Calu3 (cell line): ENCODE results near the gene MAP4K2. TPM values are rescaled to one million over a fixed set of nuclear protein-coding genes. Genes with fewer than 3 reads are reported as not detected.

Experiments
- BruUV-seq: library from RNA; stranded (reverse); fragments of 400-500 nt; replicated peaks from 2 replicates; lab custom pipeline; 2021; lab: Mats Ljungman, UMichigan
- CTCF ChIA-PET: fragments of 300-600 bp; sonication (Branson Sonifier 250); formaldehyde crosslinking; loops from one replicate; lab custom pipeline; 2022; ENCODE audit warnings: antibody characterized with exemption; lab: Charles Lee
- DNase-seq: peaks from one replicate; pipeline ENCODE4 v3.0.0; 2022
- H3K27ac Mint-ChIP-seq: one replicate; pipeline ENCODE4 v1.8.0; 2022; ENCODE audit warnings: mixed read lengths; ENCODE audit not compliant: unreplicated experiment
- H3K27me3 Mint-ChIP-seq: one replicate; pipeline ENCODE4 v1.8.0; 2022; ENCODE audit warnings: mixed read lengths; ENCODE audit not compliant: unreplicated experiment
- H3K36me3 Mint-ChIP-seq: one replicate; pipeline ENCODE4 v1.8.0; 2022; ENCODE audit warnings: mild to moderate bottlenecking, moderate library complexity, mixed read lengths; ENCODE audit not compliant: insufficient read depth, unreplicated experiment
- H3K4me1 Mint-ChIP-seq: one replicate; pipeline ENCODE4 v1.8.0; 2022; ENCODE audit warnings: mild to moderate bottlenecking, low read depth, mixed read lengths; ENCODE audit not compliant: unreplicated experiment
- H3K4me3 Mint-ChIP-seq: one replicate; pipeline ENCODE4 v1.8.0; 2022; ENCODE audit warnings: mild to moderate bottlenecking, low read depth, moderate library complexity, mixed read lengths; ENCODE audit not compliant: unreplicated experiment
- H3K9me3 Mint-ChIP-seq: one replicate; pipeline ENCODE4 v1.8.0; 2022; ENCODE audit warnings: low read depth, mixed read lengths; ENCODE audit not compliant: unreplicated experiment
- CTCF ChIP-seq: fragments of 200-600 bp; IDR thresholded peaks from one replicate; pipeline ENCODE4 v1.8.0; 2022; ENCODE audit warnings: antibody characterized with exemption; ENCODE audit not compliant: unreplicated experiment
- intact Hi-C: fragments of 100-400 bp; cut with micrococcal nuclease; formaldehyde crosslinking; loops from one replicate; pipeline ENCODE4 v1.10.0; 2022; ENCODE audit not compliant: unreplicated experiment
- total RNA-seq: library from RNA; stranded (reverse); gene quantifications from 2 replicates; pipeline ENCODE4 v1.2.3, GENCODE V29; 2022

MAP4K2 gene
- total RNA-seq, 1 experiment from 2014 or later = 17.4 TPM

GRCh38 chr11:64842851-64843685 lies 40.1 kb upstream of the MAP4K2 start:
- Mint-ChIP-seq H3K36me3 (peaks cover 45% of the 10 kb centered on the region), H3K4me1 (peaks cover 36% of the 10 kb centered on the region), H3K27me3 (no peaks in the 10 kb centered on the region), H3K27ac (peak overlapping the region; percentile 29), H3K4me3 (peak overlapping the region; percentile 92), H3K9me3 (no peaks in the 10 kb centered on the region)
- TF ChIP-seq CTCF = no peak
- BruUV-seq = no TSS peak
- peak; percentile 77 for DNase-seq
- CTCF ChIA-PET = interaction anchor here (0.6 to 2.5 kb wide), 9 partner anchors 11 to 836 kb away, joined by 3 to 10 read pairs (median 3); partner anchors contain the start of genes ARL2, MEN1 and SF1
- intact Hi-C loops = loop anchor here (10.0 kb wide), 1 partner anchor 272 kb away; the partner anchor contains the start of genes TM7SF2 and ZNHIT2

GRCh38 chr11:64842366-64842759 lies 39.3 kb upstream of the MAP4K2 start:
- no peaks in the 10 kb centered on the region for H3K27me3 Mint-ChIP-seq
- H3K9me3 Mint-ChIP-seq = no peaks in the 10 kb centered on the region
- peaks cover 33% of the 10 kb centered on the region for H3K4me1 Mint-ChIP-seq
- intact Hi-C loops = loop anchor here (10.0 kb wide), 1 partner anchor 272 kb away; the partner anchor contains the start of genes TM7SF2 and ZNHIT2
- peak overlapping the region; percentile 29 for H3K27ac Mint-ChIP-seq
- peak; percentile 28 for DNase-seq
- peaks cover 45% of the 10 kb centered on the region for H3K36me3 Mint-ChIP-seq
- CTCF ChIA-PET = interaction anchor here (0.6 kb wide), 1 partner anchor 33 kb away, joined by 3 read pairs; no protein-coding TSS in a partner anchor
- peak overlapping the region; percentile 92 for H3K4me3 Mint-ChIP-seq
- no peak for TF ChIP-seq CTCF
- BruUV-seq = no TSS peak

GRCh38 chr11:64841592-64842365 lies 38.8 kb upstream of the MAP4K2 start:
- no TSS peak for BruUV-seq
- no peak for TF ChIP-seq CTCF
- Mint-ChIP-seq H3K27me3 (no peaks in the 10 kb centered on the region), H3K4me1 (peaks cover 27% of the 10 kb centered on the region), H3K27ac (peak overlapping the region; percentile 29), H3K4me3 (no peak overlapping the region), H3K9me3 (no peaks in the 10 kb centered on the region), H3K36me3 (peaks cover 42% of the 10 kb centered on the region)
- CTCF ChIA-PET = interaction anchor here (0.6 kb wide), 1 partner anchor 33 kb away, joined by 3 read pairs; no protein-coding TSS in a partner anchor
- peak; percentile 20 for DNase-seq
- intact Hi-C loops = loop anchor here (10.0 kb wide), 1 partner anchor 273 kb away; the partner anchor contains the start of genes TM7SF2 and ZNHIT2
